Measurements from ENCODE around the gene GYS1.

- no peak for TF ChIP-seq POLR2AphosphoS5 (IDR thresholded peaks at IDR 0.05)
- TF ChIP-seq CTCF (IDR thresholded peaks at IDR 0.05) = no peak
These were observed 24.0 kb upstream of the GYS1 start, which contains the start of gene LHB for GRCh38 chr19:49017041-49017665.
